Endothelial cell of umbilical vein (primary cell): ENCODE results near the gene TRAPPC2L. TPM values are rescaled to one million over a fixed set of nuclear protein-coding genes. Genes with fewer than 3 reads are reported as not detected.

Experiments used
- BruUV-seq: library from RNA; stranded (reverse); fragments of 400-500 nt; replicated peaks from 2 replicates; lab custom pipeline; 2021; lab: Mats Ljungman, UMichigan
- CTCF ChIA-PET: fragments of 300-600, 350-600 bp; sonication (Branson Sonifier 250); formaldehyde crosslinking; loops from one replicate; lab custom pipeline; 2021; ENCODE audit warnings: antibody characterized with exemption, inconsistent platforms; lab: Charles Lee
- POLR2A ChIA-PET: fragments of 300-600, 350-600 bp; sonication (Branson Sonifier 250); formaldehyde crosslinking; loops from one replicate; lab custom pipeline; 2021; ENCODE audit warnings: antibody characterized with exemption, inconsistent platforms; lab: Charles Lee
- DNase-seq: peaks from one replicate; pipeline ENCODE4 v3.0.0-alpha.2; 2011; ENCODE audit warnings: low read depth, low spot score
- FAIRE-seq: peaks from 2 replicates; lab custom pipeline; 2011; peaks lifted over from hg19 to GRCh38; lab: Jason Lieb, UNC
- H2AFZ ChIP-seq: 2 replicates; pipeline ENCODE4 v1.6.0; 2012; ENCODE audit warnings: low read depth, low read length, control low read depth, inconsistent platforms
- H3K27ac ChIP-seq: 2 replicates; pipeline ENCODE4 v1.5.1; 2011; ENCODE audit warnings: low read depth, mild to moderate bottlenecking, control low read depth, low read length, moderate library complexity; ENCODE audit not compliant: insufficient read depth
- H3K27me3 ChIP-seq, 2 experiments: 2 replicates each; pipeline versions ENCODE4 v1.6.0 to v1.6.1; 2011; ENCODE audit warnings: low read length in 2 of 2, mixed read lengths in 1 of 2; ENCODE audit not compliant: control insufficient read depth in 2 of 2, insufficient read depth in 2 of 2
- H3K36me3 ChIP-seq, 2 experiments: 2 replicates in 1 of 2; 3 replicates in 1 of 2; pipeline ENCODE4 v1.5.1; 2011; ENCODE audit warnings: low read length in 2 of 2, mild to moderate bottlenecking in 1 of 2, moderate library complexity in 1 of 2; ENCODE audit not compliant: control insufficient read depth in 2 of 2, insufficient read depth in 2 of 2; ENCODE audit errors: extremely low read depth in 1 of 2
- H3K4me1 ChIP-seq: 3 replicates; pipeline ENCODE4 v1.5.1; 2011; ENCODE audit warnings: mild to moderate bottlenecking, low read length; ENCODE audit not compliant: control insufficient read depth, insufficient read depth; ENCODE audit errors: extremely low read depth
- H3K4me2 ChIP-seq: 2 replicates; pipeline ENCODE4 v1.6.1; 2011; ENCODE audit warnings: low read length, control low read depth, mixed read lengths; ENCODE audit not compliant: insufficient read depth
- H3K4me3 ChIP-seq, 3 experiments: fragments of 200-600 bp in 1 of 3; sonication (generic), shearing (Covaris generic) in 1 of 3; replicated peaks in 1 of 3; 2 replicates each; pipeline ENCODE4 v1.5.1; 2011 to 2016; ENCODE audit warnings: control low read depth in 3 of 3, low read length in 3 of 3, mild to moderate bottlenecking in 2 of 3, inconsistent platforms in 1 of 3, low read depth in 1 of 3, moderate library complexity in 1 of 3; ENCODE audit not compliant: insufficient read depth in 1 of 3
- H3K79me2 ChIP-seq: 2 replicates; pipeline ENCODE4 v1.6.0; 2012; ENCODE audit warnings: low read length, inconsistent platforms; ENCODE audit not compliant: control insufficient read depth, insufficient read depth
- H3K9ac ChIP-seq: replicated peaks from 2 replicates; pipeline ENCODE3; 2011; ENCODE audit warnings: low read length, control low read depth; ENCODE audit not compliant: insufficient read depth; ENCODE audit errors: extremely low read depth
- H3K9me1 ChIP-seq: replicated peaks from 3 replicates; pipeline ENCODE4 v1.6.0; 2011; ENCODE audit warnings: mild to moderate bottlenecking, low read length; ENCODE audit not compliant: control insufficient read depth, insufficient read depth; ENCODE audit errors: extremely low read depth
- H3K9me3 ChIP-seq: replicated peaks from 2 replicates; pipeline ENCODE4 v1.5.1; 2012; ENCODE audit warnings: low read length, inconsistent platforms; ENCODE audit not compliant: control insufficient read depth, insufficient read depth
- H4K20me1 ChIP-seq: replicated peaks from 2 replicates; pipeline ENCODE3; 2011; ENCODE audit warnings: mild to moderate bottlenecking, low read length; ENCODE audit not compliant: control insufficient read depth, insufficient read depth; ENCODE audit errors: extremely low read depth
- CTCF ChIP-seq, 2 donors: IDR thresholded peaks; 1 replicate in 1 of 2; 2 replicates in 1 of 2; pipeline ENCODE4 v1.5.1; 2011; ENCODE audit warnings: low read length in 2 of 2, mild to moderate bottlenecking in 2 of 2, moderate library complexity in 2 of 2, control low read depth in 1 of 2, inconsistent platforms in 1 of 2, low read depth in 1 of 2; ENCODE audit not compliant: insufficient read depth in 1 of 2; ENCODE audit errors: extremely low read depth in 1 of 2
- EZH2 ChIP-seq: IDR thresholded peaks from 2 replicates; pipeline ENCODE4 v1.6.1; 2012; ENCODE audit warnings: borderline replicate concordance, low read depth, mild to moderate bottlenecking, moderate library complexity, low read length, inconsistent platforms; ENCODE audit not compliant: severe bottlenecking
- FOS ChIP-seq: IDR thresholded peaks from 2 replicates; pipeline ENCODE4 v1.6.1; 2011; ENCODE audit warnings: mild to moderate bottlenecking, low read length, moderate library complexity, borderline replicate concordance; ENCODE audit not compliant: insufficient read depth
- GATA2 ChIP-seq: IDR thresholded peaks from 2 replicates; pipeline ENCODE4 v1.7.0; 2011; ENCODE audit warnings: low read depth, mild to moderate bottlenecking, moderate library complexity, mixed read lengths, low read length; ENCODE audit not compliant: insufficient read length, insufficient read depth
- JUN ChIP-seq: IDR thresholded peaks from 2 replicates; pipeline ENCODE4 v1.6.1; 2011; ENCODE audit warnings: borderline replicate concordance, low read depth; ENCODE audit not compliant: insufficient read length, insufficient read depth
- MAX ChIP-seq: IDR thresholded peaks from 2 replicates; pipeline ENCODE4 v1.6.1; 2011; ENCODE audit not compliant: insufficient read depth, insufficient read length
- MYC ChIP-seq: IDR thresholded peaks from one replicate; pipeline ENCODE4 v1.6.1; 2011; ENCODE audit warnings: mild to moderate bottlenecking, low read depth, low read length
- POLR2A ChIP-seq: IDR thresholded peaks from 2 replicates; pipeline ENCODE4 v1.6.1; 2012; ENCODE audit warnings: low read depth, mild to moderate bottlenecking, control low read depth, low read length
- POLR2AphosphoS5 ChIP-seq: IDR thresholded peaks from 2 replicates; pipeline ENCODE4 v1.6.1; 2012; ENCODE audit warnings: low read depth, mild to moderate bottlenecking, control low read depth, low read length, moderate library complexity; ENCODE audit not compliant: insufficient read depth
- dilution Hi-C: fragments of 300-500 bp; cut with MboI; formaldehyde crosslinking; loops from one replicate; pipeline ENCODE4 v1.15.0; 2019; ENCODE audit warnings: low sequenced_read_pairs; ENCODE audit not compliant: extremely low pct_ligation_motif_present
- intact Hi-C: fragments of 100-400 bp; cut with micrococcal nuclease; formaldehyde crosslinking; loops from one replicate; pipeline ENCODE4 v1.10.0; 2022
- polyA plus RNA-seq, 4 experiments: library from polyadenylated mRNA; depleted of rRNA in 3 of 4; stranded (reverse) in 3 of 4; unstranded in 1 of 4; fragments of >200 nt; gene quantifications; 2 replicates each; pipeline versions ENCODE4 v1.2.1 to v1.2.3, GENCODE V29; 2011 to 2012; ENCODE audit warnings: missing spikeins in 1 of 4
- total RNA-seq: library from RNA; stranded (reverse); gene quantifications from 2 replicates; pipeline ENCODE4 v1.2.3, GENCODE V29; 2021

TRAPPC2L gene
- total and polyA plus RNA-seq, 2 donors (not counting 3 experiments of a cell fraction or from before 2014, with no cell fraction given): 61.9 to 131 TPM

GRCh38 chr16:88888057-88888456, 31.1 kb downstream of the TRAPPC2L start:
- FAIRE-seq: no peak
- Histone ChIP-seq H3K9me1 (no peaks in the 10 kb centered on the region), H3K79me2 (no peaks in the 10 kb centered on the region), H3K4me3 (no peak overlapping the region), H3K4me2 (no peak overlapping the region), H2AFZ (no peak overlapping the region), H4K20me1 (no peaks in the 10 kb centered on the region), H3K36me3 (no peaks in the 10 kb centered on the region), H3K9ac (no peak overlapping the region), H3K27ac (no peak overlapping the region), H3K4me1 (no peaks in the 10 kb centered on the region), H3K27me3 (no peaks in the 10 kb centered on the region), H3K9me3 (no peaks in the 10 kb centered on the region)
- no peak for DNase-seq
- ChIA-PET CTCF (interaction anchor here (1.2 kb wide), 1 partner anchor 18 kb away, joined by 3 read pairs; no protein-coding TSS in a partner anchor), POLR2A (no interaction called here)
- dilution Hi-C loops: no loop called here
- TF ChIP-seq POLR2A (no peak), EZH2 (no peak), CTCF (IDR thresholded peaks at IDR 0.05; ENCODE audit: extremely low read depth in 1 of 2, insufficient read depth in 1 of 2, low read depth in 1 of 2, low read length in 2 of 2) (no peak), MYC (no peak), POLR2AphosphoS5 (no peak), MAX (no peak), FOS (no peak), GATA2 (no peak), JUN (no peak)
- BruUV-seq: no TSS peak
- intact Hi-C loops: no loop called here
